GM18868 (cell line): ENCODE results near the gene AUH.

ENCODE experiments used
- ATAC-seq: cut with Tn5 transposase; IDR thresholded peaks from one replicate; pipeline ENCODE4 v1.9.1; 2021; ENCODE audit warnings: mild to moderate bottlenecking, moderate library complexity; ENCODE audit not compliant: unreplicated experiment

AUH gene

DNA sequence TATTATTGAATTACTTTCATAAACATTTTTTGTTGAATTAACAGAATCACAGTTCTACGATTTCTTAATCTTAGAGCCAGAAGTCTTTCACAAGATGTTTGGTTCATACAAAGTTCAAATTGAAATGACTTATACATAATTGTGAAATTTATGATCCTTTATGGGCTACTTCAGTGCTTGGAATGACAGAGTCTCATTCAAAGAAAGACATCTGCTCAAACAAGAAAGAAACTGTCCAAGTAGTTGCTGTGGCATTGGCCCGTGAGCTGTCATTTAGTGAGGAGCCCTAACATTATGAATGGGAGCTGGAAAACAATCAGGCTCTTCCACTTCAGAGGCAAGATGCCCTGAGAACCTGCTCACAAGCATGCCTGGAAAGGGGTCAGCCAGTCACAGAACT, 63.4 kb downstream of the AUH start:
- no peak for ATAC-seq

DNA sequence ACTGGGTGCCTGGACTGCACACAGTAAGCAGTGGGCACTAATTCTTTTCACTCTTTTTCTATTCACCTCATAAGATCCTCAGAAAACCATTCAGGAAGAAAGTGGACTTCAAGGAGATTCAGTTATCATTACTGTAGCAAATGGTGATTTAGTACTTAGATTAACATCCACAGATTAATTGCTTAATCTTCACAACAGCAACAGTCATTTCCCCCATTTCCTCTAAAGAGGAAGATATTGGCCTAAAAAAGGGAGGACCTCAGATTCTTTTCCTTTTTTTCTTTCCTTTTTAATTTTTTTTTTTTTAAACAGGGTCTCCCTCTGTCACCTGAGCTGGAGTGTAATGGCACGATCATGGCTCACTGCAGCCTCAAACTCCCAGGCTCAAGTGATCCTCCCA, 64.4 kb downstream of the AUH start:
- no peak for ATAC-seq

GRCh38 chr9:91296354-91296753, 65.4 kb downstream of the AUH start:
- ATAC-seq: no peak

DNA sequence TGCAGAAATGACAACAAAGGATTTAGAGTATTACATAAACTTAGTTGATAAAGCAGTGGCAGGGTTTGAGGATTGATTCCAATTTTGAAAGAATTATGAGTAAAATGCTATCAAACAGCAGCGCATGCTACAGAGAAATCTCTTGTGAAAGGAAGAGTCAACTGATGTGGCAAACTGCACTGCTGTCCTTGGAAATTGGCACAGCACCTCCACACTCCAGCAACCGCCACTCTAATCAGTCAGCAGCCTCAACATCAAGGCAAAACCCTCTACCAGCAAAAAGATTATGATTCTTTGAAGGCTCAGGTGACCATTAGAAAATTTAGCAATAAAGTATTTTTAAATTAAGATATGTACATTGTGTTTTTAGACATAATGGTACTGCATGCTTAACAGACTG, 66.4 kb downstream of the AUH start:
- no peak for ATAC-seq

GRCh38 chr9:91291866-91292265, 69.9 kb downstream of the AUH start:
- no peak for ATAC-seq

- no peak for ATAC-seq
Measured at GRCh38 chr9:91289244-91289643, 72.5 kb downstream of the AUH start.

DNA sequence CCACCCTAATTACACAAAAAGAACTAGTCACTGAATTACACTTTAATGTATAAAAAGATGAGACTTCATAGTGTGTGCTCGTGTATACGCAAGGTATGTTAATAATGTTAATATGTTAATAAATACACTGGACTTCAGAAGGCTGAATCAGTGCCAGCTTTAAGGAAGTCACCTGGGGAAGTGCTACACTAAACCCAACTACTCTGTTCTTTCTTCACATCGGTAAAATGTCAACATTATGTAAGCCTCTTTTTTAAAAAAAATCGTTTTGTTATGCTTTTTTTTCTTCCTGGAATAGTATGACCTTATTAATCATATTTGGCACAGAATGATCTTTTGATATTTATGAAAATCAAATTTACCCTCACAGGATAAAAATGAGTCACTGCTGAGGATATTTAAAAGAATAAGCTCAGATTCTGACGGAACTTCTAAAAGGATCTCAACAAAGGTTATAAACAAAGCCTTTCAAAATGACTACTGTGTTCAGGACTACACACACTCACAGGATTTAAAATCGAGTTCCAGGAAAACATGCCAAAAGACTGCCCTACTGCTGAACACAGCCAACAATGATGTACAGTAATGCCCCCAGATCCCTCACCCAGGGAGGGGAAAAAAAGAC, 75.9 kb downstream of the AUH start:
- ATAC-seq: no peak

DNA sequence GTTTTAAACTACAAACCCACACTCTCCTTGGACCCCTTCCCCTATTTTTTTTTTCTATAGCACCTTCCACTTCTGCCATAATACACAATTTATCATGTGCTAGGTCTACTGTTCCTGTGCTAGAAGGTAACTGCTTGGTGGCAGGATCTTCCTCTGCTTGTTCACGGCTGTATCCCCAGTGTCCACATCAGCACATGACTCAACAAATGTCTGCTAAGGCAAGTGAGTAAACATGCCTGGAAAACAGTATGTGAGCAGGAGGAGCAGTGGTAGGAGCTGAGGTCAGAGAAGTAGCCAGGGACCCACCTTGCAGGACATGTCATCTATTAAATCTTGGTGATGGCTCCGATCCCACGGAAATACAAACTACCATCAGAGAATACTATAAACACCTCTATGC, 79.4 kb downstream of the AUH start:
- no peak for ATAC-seq

DNA sequence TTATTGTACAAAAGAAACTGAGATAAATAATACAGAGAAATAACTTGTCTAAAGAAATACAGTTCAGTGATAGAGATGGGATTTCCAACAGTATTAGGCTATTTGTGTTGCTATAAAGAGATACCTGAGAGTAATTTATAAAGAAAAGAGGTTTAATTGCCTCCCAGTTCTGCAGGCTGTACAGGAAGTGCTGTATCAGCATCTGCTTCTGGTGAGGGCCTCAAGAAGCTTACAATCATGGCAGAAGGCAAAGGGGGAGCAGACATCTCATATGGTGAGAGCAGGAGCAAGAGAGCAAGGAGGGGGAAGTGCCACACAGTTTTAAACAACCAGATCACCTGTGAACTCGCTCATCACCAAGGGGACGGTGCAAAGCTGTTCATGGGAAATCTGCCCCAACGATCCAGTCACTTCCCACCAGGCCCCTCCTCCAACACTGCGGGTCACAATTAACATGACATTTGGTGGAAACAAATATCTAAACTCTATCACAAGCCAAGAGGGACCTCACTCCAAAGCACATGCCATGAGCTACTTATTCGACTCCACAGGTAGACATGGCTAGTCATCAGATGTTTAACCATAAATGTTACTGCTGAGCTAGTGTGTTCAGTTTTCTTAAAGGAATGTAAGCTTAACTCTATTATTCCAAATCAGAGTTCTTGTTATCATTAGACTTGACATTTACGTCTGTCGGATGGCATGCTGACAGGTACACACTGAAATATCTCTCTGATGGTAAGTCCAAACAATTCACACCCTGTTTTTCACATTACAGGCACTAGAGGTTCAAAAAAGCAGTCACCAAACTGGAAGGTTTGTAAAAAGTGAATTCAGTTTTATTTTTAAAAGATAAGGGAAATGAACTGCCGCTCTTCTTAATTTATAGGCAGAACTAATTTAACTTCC, 82.2 kb downstream of the AUH start:
- no peak for ATAC-seq

DNA sequence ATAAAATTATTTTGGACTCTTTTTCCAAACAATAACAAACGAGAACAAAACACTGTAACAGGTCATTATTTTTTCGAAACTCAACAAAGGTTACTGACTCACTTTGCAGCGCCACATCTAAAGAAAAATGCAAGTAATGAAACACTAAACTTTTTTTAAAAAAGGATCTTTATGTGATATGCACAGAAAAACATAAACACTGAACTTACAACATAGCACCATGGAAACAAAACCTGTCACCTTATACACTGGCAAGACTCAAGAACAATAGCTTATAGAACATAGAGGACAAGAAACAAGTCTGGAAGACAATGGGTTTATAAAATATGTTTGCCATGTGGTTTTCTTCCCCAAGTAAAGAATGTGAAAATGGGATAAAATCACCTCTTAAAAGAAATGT, 85.2 kb downstream of the AUH start:
- ATAC-seq: no peak

GRCh38 chr9:91275655-91276054, 86.1 kb downstream of the AUH start:
- no peak for ATAC-seq

- no peak for ATAC-seq
Measured at GRCh38 chr9:91274949-91275492, 86.7 kb downstream of the AUH start.

GRCh38 chr9:91273853-91274552, 87.7 kb downstream of the AUH start:
- ATAC-seq: peak; percentile 79

- no peak for ATAC-seq
Measured at GRCh38 chr9:91271156-91271555, 90.6 kb downstream of the AUH start.

DNA sequence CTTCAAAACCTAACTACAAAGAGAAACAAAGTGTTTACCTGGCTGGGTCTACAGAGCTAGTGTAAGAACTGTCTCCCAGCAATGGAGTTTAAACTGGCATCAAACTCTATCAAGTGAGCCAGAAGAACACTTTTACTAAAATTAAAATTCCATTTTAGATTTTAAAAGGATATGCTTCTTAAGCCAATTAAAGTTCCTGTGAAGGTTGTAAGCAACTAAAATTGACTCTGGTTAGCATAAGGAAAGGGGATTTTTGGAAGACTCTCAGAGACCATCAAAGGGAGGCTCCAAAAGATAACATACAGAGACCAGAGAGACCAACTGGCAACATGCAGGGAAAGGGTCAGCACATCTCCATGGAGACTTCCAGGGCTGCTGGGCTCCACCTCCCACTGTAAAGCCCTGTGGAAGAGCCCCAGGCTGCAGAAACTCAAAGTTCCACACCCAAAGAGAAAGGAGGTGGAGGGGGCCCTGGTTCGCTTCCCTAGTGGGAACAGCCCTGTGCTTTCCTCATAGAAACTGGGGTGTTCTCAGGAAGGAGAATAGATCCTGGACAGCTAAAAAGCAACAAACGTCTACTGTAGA, 91.7 kb downstream of the AUH start:
- ATAC-seq: no peak

GRCh38 chr9:91266448-91266847, 95.3 kb downstream of the AUH start:
- ATAC-seq: no peak

DNA sequence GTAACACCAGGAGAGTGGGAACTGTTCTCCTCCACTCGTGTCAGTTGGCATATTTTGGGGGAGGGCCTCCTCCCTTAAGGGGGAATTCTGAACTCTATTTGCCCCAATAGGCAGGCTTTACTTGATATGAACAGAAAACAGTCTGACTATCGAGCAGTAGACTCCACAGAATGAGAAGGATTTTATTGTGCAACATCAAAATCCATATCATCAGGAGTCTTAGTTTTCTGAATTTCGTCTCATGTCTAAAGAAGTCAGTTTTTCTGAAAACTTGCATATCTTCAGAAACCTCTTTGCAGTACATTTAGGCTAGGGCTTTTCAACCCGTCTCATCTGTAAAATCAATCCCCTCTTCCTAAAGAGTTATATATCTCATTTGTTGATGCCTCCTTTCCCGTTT, 96.2 kb downstream of the AUH start:
- ATAC-seq: no peak

- ATAC-seq: no peak
Measured at GRCh38 chr9:91261417-91261816, 100.3 kb downstream of the AUH start.

- ATAC-seq: no peak
Measured at GRCh38 chr9:91259162-91259561, 102.6 kb downstream of the AUH start.

GRCh38 chr9:91258451-91258850, 103.3 kb downstream of the AUH start:
- no peak for ATAC-seq

DNA sequence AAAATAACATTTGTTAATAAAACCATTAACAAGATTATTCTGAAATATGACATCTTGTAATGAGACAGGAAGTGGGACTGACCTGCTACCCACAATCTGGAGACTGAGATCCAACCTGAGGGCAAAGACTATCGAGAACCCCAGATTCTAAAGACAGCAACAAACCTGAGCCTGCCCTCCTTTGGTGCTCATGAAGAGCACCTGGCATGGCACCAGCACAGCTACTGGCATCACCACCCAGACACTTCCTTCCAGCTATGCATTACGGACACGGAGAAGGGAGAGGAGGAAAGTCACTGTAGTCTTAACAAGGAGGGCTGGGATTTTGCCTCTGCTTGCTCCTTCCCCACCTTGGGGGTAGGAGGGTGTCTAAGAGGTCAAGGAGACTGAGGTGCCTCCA, 105.5 kb downstream of the AUH start:
- no peak for ATAC-seq
